ENCODE results near the gene UGT1A3.

- TF ChIP-seq POLR2A (IDR thresholded peaks at IDR 0.05; ENCODE audit: low read depth, low read length) (no peak), TAF1 (IDR thresholded peaks at IDR 0.05; ENCODE audit: low read depth, low read length) (no peak), PAX5 (IDR thresholded peaks at IDR 0.05; ENCODE audit: insufficient read depth, low read length, severe bottlenecking) (no peak), POLR2AphosphoS5 (IDR thresholded peaks at IDR 0.05; ENCODE audit: low read depth, low read length) (no peak)
Measured at GRCh38 chr2:233794128-233794658, 65.4 kb downstream of the UGT1A3 start.
